GM19463 (cell line): Measurements from ENCODE around the gene SPTY2D1.

Source experiments
- ATAC-seq: cut with Tn5 transposase; IDR thresholded peaks from one replicate; pipeline ENCODE4 v1.9.1; 2021; ENCODE audit warnings: mild to moderate bottlenecking, moderate library complexity; ENCODE audit not compliant: unreplicated experiment

The SPTY2D1 gene

DNA sequence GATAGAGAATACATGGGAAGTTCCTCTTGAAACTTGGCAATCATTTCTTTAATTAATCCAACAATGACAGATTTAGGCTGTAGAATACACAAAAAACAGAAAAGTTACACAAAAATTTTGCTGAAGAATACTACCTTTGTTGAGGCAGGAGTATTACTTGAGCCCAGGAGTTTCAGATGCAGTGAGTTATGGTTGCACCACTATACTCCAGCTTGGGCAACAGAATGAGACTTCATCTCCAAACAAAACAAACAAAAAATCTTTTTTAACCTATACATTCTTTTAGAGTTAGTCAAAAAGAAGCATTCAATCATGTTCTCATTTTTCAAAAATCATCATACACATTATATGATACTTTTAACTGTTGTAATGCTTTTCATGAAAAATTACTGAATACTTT lies 67.7 kb downstream of the SPTY2D1 start:
- ATAC-seq = no peak

- no peak for ATAC-seq
Observed at GRCh38 chr11:18564149-18564548, 70.0 kb downstream of the SPTY2D1 start.

GRCh38 chr11:18563090-18563730 lies 70.9 kb downstream of the SPTY2D1 start:
- no peak for ATAC-seq
